GM20000 (cell line): ENCODE data around the gene TK2.

Source experiments
- DNase-seq: peaks from one replicate; pipeline ENCODE4 v3.0.0; 2012; ENCODE audit warnings: low spot score
- CTCF ChIP-seq: IDR thresholded peaks from 2 replicates; pipeline ENCODE4 v1.5.1; 2012; ENCODE audit warnings: mild to moderate bottlenecking, control low read depth; ENCODE audit errors: extremely low read depth, missing control alignments

Gene TK2

GRCh38 chr16:66551788-66552285 lies 1.9 kb upstream of the TK2 start:
- no peak for TF ChIP-seq CTCF
- no peak for DNase-seq

- no peak for TF ChIP-seq CTCF
- peak; percentile 72 for DNase-seq
These were observed 1.4 kb upstream of the TK2 start for GRCh38 chr16:66551348-66551759.

GRCh38 chr16:66548868-66549267 lies 1.1 kb downstream of the TK2 start:
- no peak for TF ChIP-seq CTCF
- no peak for DNase-seq

GRCh38 chr16:66548068-66548467 lies 1.9 kb downstream of the TK2 start:
- TF ChIP-seq CTCF, result no peak
- DNase-seq, result no peak

- no peak for TF ChIP-seq CTCF
- no peak for DNase-seq
These were observed 2.6 kb downstream of the TK2 start for GRCh38 chr16:66547101-66547989.

- TF ChIP-seq CTCF, result no peak
- no peak for DNase-seq
These were observed 5.7 kb downstream of the TK2 start for GRCh38 chr16:66544016-66544757.

GRCh38 chr16:66543541-66543940 lies 6.4 kb downstream of the TK2 start:
- no peak for TF ChIP-seq CTCF
- no peak for DNase-seq
